ENCODE measurements around the gene AARS2. TPM values are rescaled to one million over a fixed set of nuclear protein-coding genes. Genes with fewer than 3 reads are reported as not detected.

AARS2 gene
- total RNA-seq, 1 donor from 2014 or later: 7.9 TPM

DNA sequence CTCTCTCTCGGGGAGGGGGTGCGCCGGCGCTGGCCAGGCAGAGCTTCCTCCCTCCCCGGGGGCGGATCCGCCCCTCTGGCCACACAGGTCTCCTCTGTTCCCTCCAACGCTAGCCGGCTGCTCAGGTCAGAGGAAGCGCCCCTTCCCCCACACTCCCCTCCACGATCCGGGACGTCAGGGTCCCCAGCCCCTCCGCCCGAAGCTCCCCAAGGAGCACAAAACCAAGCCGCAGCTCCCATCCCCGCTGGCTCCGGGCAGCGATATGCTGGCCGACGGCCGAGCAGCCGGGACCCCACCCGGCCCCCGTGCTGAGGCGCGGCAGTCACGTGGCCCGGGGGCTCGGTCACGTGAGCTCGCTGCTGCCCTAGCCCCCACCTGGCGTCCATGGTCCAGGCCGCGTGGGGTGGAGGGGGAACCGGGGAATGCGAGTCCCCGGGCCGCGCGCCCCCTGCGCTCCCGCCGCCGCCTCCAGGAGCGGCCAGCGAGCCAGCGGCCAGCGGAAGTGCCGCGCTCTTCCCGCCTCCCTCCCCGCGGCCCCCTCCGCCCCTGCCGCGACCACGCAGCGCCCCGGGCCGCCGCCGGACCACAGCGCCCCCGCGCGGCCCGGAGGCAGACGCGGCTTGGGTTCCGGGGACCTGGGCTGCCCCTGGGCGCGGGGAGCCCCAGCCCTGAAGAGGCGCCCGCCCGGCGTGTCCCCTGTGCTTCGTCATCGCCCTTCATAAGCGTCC, 56.0 kb downstream of the AARS2 start, which contains the start of gene SLC35B2:
TSS of gene SLC35B2 (minus strand) at position 504 of the 728 bp plus-strand sequence. CDS start at position 386, 118 bp downstream.
- H3K4me3 Mint-ChIP-seq (ENCODE audit: unreplicated experiment): peak within 1 kb of the TSS; percentile 87
- TF ChIP-seq, protein P1, sequence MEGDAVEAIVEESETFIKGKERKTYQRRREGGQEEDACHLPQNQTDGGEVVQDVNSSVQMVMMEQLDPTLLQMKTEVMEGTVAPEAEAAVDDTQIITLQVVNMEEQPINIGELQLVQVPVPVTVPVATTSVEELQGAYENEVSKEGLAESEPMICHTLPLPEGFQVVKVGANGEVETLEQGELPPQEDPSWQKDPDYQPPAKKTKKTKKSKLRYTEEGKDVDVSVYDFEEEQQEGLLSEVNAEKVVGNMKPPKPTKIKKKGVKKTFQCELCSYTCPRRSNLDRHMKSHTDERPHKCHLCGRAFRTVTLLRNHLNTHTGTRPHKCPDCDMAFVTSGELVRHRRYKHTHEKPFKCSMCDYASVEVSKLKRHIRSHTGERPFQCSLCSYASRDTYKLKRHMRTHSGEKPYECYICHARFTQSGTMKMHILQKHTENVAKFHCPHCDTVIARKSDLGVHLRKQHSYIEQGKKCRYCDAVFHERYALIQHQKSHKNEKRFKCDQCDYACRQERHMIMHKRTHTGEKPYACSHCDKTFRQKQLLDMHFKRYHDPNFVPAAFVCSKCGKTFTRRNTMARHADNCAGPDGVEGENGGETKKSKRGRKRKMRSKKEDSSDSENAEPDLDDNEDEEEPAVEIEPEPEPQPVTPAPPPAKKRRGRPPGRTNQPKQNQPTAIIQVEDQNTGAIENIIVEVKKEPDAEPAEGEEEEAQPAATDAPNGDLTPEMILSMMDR (IDR thresholded peaks at IDR 0.05): peak; percentile 86
- H3K9me3 Mint-ChIP-seq (ENCODE audit: low read depth): no peaks in the 10 kb centered on the region
- H3K27me3 Mint-ChIP-seq (ENCODE audit: low read depth): no peaks in the 10 kb centered on the region
- H3K4me1 Mint-ChIP-seq (ENCODE audit: low read depth): peaks cover 45% of the 10 kb centered on the region
- DNase-seq (ENCODE audit: low spot score): peak; percentile 94
- H3K36me3 Mint-ChIP-seq (ENCODE audit: low read depth): peaks cover 24% of the 10 kb centered on the region
- H3K27ac Mint-ChIP-seq (ENCODE audit: unreplicated experiment): peak within 1 kb of the TSS; percentile 91

DNA sequence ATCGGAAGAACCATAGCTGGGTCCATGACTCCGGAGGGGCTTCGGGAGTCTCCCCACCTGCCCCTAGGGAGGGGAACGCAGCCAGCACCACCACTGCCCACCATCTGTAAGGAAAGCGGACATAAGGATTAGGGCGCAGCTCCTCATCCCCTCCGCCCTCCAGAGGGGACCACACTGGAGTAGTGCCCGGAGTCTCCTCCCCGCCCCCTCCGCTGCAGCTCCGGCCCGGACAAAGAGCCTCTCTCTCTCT, 56.4 kb downstream of the AARS2 start:
- Mint-ChIP-seq H3K4me3 (ENCODE audit: unreplicated experiment) (peak overlapping the region; percentile 87), H3K27ac (ENCODE audit: unreplicated experiment) (peak overlapping the region; percentile 91), H3K36me3 (ENCODE audit: low read depth) (peaks cover 29% of the 10 kb centered on the region), H3K4me1 (ENCODE audit: low read depth) (peaks cover 50% of the 10 kb centered on the region), H3K27me3 (ENCODE audit: low read depth) (no peaks in the 10 kb centered on the region), H3K9me3 (ENCODE audit: low read depth) (no peaks in the 10 kb centered on the region)
- TF ChIP-seq, protein P1 (IDR thresholded peaks at IDR 0.05): no peak
- DNase-seq (ENCODE audit: low spot score): no peak

DNA sequence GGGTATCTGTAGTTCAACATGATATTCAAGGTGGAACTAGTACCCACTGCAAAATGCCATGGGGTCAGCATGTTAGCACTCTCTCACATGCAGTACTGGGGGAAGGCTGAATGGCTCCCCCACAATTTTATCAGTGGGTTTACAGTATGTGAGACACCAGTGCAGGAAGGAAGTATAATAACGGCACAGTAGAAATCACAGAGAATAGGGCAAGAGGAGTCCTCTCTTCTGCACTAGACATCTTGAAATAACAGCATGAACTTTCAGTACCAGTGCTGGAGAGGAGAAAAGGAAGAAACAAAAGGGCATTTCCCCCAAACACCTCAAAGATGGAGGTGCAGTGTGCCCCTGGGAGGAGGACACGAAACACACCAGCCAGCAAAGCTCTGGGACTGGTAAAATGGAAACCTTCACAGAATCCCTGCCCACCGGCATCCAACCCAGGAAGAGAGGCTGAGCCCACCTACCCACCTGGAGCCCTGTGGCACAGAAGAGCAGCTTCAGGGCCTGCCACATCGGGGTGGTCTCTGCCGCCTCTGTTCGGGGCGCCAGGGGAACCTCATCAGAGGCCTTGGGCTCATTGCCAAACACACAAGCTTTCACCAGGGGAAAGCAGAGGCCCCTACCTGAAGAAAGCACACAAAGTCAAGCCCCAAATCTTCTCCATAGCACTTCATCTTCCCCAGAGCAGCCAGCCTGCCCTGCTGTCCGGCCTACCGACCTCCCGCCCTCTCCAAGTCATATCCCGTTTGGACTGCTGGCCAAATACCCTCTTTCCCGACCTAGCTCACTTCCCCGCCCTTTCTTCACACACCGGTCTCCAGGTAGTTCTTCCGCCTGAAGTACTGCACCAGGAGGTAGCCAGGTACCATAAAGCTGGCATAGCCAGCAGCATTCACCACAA, 57.0 kb downstream of the AARS2 start:
- DNase-seq (ENCODE audit: low spot score): peak; percentile 50
- Mint-ChIP-seq H3K9me3 (ENCODE audit: low read depth) (no peaks in the 10 kb centered on the region), H3K27me3 (ENCODE audit: low read depth) (no peaks in the 10 kb centered on the region), H3K36me3 (ENCODE audit: low read depth) (peaks cover 33% of the 10 kb centered on the region), H3K27ac (ENCODE audit: unreplicated experiment) (peak overlapping the region; percentile 91), H3K4me3 (ENCODE audit: unreplicated experiment) (peak overlapping the region; percentile 87), H3K4me1 (ENCODE audit: low read depth) (peaks cover 56% of the 10 kb centered on the region)
- TF ChIP-seq, protein P1 (IDR thresholded peaks at IDR 0.05): no peak

DNA sequence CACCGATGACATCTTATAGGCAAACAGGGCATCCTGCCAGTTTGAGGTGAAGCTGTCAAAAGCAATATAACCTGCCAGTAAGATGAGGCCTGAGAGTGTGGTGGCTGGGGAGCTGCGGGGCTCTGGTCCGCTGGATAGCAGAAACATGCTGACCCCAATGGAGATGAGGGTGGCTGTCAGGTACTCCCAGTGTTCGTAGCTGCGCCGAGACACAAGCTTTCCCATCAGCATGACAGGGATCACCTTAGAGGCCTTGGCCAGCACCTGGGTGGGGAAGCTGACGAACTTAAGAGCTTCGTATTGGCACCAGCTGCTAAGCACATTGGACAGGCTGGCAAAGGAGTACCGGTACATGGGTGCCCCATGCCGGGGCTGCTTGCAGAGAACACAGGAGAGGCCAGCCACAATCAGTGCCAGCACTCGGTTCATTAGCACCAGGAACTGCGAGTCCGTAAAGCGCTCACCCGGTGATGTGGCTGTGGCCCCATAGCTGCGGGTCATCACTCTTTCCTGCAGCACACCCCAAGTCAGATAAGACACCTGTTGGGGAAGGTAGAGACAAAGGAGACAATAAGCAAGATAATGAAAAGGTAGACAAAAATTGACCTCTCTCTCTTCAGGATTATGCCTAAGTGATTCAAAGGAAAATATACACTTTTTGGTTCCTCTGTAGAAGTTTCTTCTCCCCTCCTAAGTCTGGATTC, 57.9 kb downstream of the AARS2 start:
- peak overlapping the region; percentile 87 for H3K4me3 Mint-ChIP-seq (ENCODE audit: unreplicated experiment)
- H3K4me1 Mint-ChIP-seq (ENCODE audit: low read depth): peaks cover 63% of the 10 kb centered on the region
- no peaks in the 10 kb centered on the region for H3K27me3 Mint-ChIP-seq (ENCODE audit: low read depth)
- TF ChIP-seq, protein P1 (IDR thresholded peaks at IDR 0.05): no peak
- peak overlapping the region; percentile 91 for H3K27ac Mint-ChIP-seq (ENCODE audit: unreplicated experiment)
- peak; percentile 67 for DNase-seq (ENCODE audit: low spot score)
- H3K9me3 Mint-ChIP-seq (ENCODE audit: low read depth): no peaks in the 10 kb centered on the region
- peaks cover 42% of the 10 kb centered on the region for H3K36me3 Mint-ChIP-seq (ENCODE audit: low read depth)
